Lower leg skin (tissue), 4 donors: Measurements from ENCODE around the gene ECT2. TPM values are rescaled to one million over a fixed set of nuclear protein-coding genes. Genes with fewer than 3 reads are reported as not detected.

Experiments
- total RNA-seq, 4 donors: library from RNA; depleted of rRNA; stranded (reverse); fragments of >200 nt; gene quantifications; one replicate each; pipeline ENCODE4 v1.1.0, GENCODE V29; 2016

Gene ECT2
- total RNA-seq, 4 donors from 2014 or later: 8.3 to 11.7 (median 10.8) TPM

Other genes with a start within 250 kb of the ECT2 start
- 10 to 100 TPM; 57.5 to 75.2 (median 68.4) TPM for gene TNFSF10, start 227.3 kb upstream of the ECT2 start, total RNA-seq
- 1 to 10 TPM; 2.1 to 7.8 (median 6.3) TPM for gene NCEH1, start 39.7 kb upstream of the ECT2 start, total RNA-seq